HG03108 (cell line): ENCODE results near the gene ACTL7A.
"Not testable (repeated sequence)": the region's sequence is repeated elsewhere in the genome, so short reads cannot be mapped to it uniquely, and the experiment has no call there.

ENCODE experiments used
- ATAC-seq: cut with Tn5 transposase; IDR thresholded peaks from one replicate; pipeline ENCODE4 v1.9.1; 2021; ENCODE audit warnings: moderate library complexity; ENCODE audit not compliant: unreplicated experiment

Gene ACTL7A

DNA sequence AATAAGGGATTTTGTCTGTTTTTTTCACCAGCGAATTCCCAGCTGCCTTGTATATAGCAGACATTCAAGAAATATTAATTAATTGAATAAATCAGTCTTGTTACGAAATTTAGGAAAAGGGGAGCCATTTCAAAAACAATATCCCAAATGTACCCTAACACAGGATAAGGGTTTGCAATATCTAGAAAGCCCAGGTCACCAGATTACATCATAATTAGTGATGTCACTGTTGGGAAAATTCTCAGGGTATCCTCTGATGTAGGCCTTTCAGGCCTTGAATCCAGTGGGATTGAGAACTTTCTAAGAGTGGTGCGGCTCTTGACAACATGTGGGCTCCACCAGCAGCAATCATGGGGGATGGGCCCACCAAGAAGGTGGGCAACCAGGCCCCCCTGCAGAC is at the start of gene ACTL7A:
Gene ACTL7A, plus strand, starts transcription at position 270 of the 400 bp plus-strand sequence. Its CDS starts 57 bp downstream, at position 327.
- ATAC-seq: no peak

GRCh38 chr9:108812396-108813025 is 49.6 kb upstream of the ACTL7A start:
- ATAC-seq: no peak

DNA sequence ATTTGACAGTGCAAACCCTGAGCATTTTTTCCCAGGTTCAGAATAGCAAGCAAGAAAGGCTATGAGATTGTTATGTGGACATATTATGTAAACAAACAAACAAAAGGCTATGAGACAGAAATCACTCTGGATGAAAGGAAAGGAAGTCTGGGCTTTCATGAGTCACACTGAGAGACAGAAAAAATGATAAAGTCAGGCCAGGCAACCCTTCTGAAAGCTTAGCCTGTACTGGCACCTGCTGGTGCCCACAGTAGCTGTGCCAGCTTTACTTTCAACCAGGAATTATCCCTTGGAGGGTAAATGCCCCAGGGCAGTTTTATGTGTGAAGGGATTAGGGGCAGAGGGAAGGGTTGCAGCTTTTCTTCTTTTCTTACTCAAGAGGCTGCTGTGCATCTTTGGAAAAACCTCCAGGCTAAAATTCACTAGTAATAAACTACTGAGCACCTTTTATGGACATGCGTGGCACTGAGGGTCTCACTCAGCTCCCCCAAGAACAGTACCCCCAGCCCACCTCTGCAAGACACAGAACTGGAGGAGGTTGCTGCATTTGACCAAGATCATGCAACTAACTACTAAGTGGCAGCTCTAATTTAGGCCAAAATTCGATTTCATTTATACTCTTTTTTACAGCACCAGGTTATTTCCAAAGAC is 48.0 kb upstream of the ACTL7A start:
- no peak for ATAC-seq

DNA sequence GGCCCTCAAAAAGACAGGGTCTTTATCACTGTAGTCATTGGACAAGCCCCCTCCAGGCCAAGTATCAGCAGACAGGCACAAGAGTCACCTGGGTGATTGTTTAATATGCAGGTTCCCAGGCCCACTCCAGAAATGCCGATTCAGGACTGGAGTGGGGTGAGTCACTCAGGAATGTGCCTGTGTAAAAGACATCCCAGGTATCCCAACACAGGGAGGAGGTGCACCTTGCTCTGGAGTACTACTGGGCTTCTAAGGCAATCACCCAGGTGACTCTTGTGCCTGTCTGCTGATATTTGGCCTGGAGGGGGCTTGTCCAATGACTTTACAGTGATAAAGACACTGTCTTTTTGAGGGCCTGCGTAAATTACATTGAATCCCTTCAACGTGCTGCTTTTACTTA is 46.9 kb upstream of the ACTL7A start:
- ATAC-seq: no peak

- ATAC-seq: no peak
Measured at GRCh38 chr9:108816037-108816436, 46.0 kb upstream of the ACTL7A start.

- no peak for ATAC-seq
Measured at GRCh38 chr9:108823829-108824228, 38.2 kb upstream of the ACTL7A start.

- ATAC-seq: no peak
Measured at GRCh38 chr9:108830272-108830671, 31.8 kb upstream of the ACTL7A start.

DNA sequence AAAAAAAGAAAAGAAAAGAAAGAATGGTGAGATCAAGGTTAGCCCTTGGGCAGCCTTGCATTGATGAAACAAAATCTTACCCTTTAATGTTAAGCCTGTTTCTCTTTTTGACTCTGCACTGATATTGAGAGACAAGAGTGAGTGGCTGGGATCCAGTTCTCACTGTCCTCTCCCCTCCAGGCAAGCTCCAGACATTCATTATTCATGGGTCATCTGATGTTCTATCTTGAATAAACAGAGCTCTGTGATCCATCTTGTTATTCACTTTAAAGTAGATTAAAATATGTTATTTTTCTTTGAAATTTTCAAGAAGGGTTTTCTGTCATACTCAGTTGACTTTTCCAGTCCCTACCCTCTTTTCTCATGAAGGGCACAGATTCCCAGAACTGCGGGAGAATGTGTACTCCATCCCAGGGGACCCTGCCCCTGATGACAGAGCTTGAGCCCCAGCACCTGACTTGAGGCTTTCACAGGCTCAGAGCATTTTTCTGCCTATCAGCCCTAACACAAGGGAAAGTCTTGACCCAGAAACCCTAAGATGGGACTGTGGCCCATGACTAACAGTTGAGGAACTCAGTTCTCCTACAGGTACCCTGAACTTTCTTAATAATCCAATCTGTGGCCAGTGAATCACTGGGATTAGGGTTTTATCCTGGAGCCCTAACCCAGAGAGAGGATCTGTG is 30.4 kb upstream of the ACTL7A start:
- no peak for ATAC-seq

DNA sequence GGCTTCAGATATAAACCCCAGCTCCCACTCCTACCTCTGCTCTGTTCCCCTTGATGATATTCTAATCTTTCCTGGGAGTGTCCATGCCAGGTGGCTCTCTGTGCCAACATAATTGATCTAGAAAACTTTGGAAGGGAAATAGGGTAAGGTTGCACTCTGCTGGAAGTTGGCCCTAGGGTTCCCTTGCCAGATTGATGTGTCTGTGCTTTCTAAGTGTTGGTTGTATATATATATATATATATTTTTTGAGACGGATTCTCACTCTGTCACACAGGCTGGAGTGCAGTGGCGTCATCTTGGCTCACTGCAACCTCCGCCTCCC is 29.9 kb upstream of the ACTL7A start:
- ATAC-seq: no peak

- no peak for ATAC-seq
Measured at GRCh38 chr9:108834959-108835665, 27.0 kb upstream of the ACTL7A start.

GRCh38 chr9:108835831-108836230 is 26.2 kb upstream of the ACTL7A start:
- ATAC-seq: no peak

GRCh38 chr9:108836319-108836718 is 25.7 kb upstream of the ACTL7A start:
- ATAC-seq: no peak

GRCh38 chr9:108836781-108837180 is 25.3 kb upstream of the ACTL7A start:
- ATAC-seq: no peak

DNA sequence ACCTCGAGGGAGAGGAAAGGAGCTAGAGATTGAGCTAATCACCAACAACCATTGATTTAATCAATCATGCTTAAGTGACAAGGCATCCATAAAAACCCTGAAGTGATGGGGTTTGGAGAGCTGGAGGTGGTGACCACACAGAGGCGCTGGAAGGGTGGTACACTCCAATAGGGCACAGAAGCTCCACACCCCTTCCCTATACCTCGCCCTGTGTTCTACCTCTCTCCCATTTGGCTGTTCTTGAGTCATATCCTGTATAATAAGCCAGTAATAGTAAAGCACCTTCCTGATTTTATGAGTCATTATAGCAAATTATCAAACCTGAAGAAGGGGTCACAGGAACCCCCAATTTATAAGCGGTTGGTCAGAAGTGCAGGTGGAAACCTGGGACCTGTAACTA is 24.5 kb upstream of the ACTL7A start:
- no peak for ATAC-seq

DNA sequence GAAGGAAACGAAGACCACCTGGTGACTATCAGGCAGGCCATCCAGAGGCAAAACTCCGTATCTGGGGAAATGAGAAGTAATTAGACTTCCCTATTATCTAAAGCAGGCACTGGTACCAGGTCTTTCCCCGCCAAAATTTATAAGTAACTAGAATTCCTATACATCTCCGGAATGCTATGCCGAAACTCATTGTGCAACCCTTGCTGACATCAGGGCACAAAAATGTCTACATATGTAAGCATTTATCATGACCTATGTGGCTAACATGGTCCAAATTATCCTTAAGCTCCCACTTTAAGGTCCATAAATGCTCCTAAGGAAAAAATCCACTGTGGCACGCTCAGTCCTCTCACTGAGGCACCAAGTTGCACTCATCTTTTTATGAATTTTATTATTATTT is 24.0 kb upstream of the ACTL7A start:
- ATAC-seq: no peak

DNA sequence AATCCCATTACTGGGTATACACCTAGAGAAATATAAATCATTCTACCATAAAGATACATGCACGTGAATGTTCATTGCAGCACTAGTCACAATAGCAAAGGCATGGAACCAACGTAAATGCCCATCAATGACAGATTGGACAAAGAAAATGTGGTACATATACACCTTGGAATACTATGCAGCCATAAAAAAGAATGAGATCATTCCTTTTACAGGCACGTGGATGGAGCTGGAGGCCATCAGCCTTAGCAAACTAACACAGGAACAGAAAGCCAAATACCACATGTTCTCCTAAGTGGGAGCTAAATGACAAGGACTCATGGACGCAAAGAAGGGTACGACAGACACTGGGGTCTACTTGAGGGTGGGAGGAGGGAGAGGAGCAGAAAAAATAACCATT is 22.5 kb upstream of the ACTL7A start:
- ATAC-seq: not testable (repeated sequence)

DNA sequence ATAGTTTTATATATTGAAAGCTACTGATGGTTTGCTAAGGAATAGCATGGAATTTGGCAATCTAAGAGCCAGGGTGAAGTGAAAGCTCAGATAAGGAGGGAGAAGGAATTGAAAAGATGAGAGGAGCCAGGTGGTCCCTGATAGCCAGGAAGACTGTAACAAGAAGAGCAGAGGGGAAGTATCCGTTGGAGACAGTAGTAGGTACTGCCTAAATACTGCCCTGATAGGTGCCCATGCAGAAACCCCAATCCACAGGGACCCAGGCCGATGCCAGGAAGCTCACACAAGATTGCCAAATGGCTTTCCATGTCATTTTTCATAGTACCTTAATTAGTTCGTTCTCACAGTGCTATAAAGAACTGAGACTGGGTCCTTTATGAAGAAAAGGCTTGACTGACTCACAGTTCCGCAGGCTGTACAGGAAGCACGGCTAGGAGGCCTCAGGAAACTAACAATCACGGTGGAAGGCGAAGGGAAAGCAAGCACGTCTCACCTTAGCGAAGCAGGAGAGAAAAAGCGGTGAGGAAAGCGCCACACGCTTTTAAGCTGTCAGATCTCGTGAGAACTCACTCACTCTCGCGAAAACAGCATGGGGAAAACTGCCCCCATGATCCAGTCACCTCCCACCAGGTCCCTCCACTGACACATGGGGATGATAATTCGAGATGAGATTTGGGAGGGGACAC is 19.3 kb upstream of the ACTL7A start:
- no peak for ATAC-seq

DNA sequence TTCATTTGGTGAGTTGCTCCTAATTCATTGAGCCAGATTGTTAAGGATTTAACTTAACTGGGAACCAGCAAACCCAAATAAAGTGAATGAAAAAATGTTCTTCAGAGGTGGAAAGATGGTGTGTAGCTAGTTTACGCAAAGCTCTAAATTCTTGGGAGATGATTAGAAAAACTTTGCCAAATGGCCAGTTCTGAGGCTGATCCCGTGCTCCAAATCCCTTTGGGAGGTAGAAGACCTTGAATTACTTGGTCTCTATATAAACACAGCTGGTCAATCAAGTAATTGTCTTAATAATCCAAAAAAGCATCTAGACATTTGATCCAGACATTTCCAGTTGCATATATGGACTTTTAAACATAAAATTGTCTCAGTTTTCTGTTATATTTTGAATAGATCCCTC is 17.7 kb upstream of the ACTL7A start:
- no peak for ATAC-seq

- ATAC-seq: no peak
Measured at GRCh38 chr9:108844856-108845255, 17.2 kb upstream of the ACTL7A start.

GRCh38 chr9:108845507-108845906 is 16.6 kb upstream of the ACTL7A start:
- no peak for ATAC-seq

DNA sequence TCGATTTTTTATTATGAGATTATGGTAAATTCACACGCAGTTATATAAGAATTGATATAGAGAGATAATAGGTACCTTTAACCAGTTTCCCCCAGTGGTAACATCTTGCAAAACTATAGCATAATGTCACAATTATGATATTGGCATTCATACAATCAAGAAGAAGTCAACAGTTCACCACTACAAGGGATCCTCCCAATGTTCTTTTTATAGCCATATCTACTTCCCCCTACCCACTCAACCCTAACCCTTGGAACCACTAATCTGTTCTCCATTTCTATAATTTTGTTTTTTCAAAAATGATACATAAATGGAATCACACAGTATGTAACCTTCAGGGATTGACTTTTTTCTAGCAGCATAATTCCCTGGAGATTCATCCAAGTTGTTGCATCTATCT is 16.1 kb upstream of the ACTL7A start:
- no peak for ATAC-seq
